ENCODE results near the gene PRKD1. TPM values are rescaled to one million over a fixed set of nuclear protein-coding genes. Genes with fewer than 3 reads are reported as not detected.

Gene PRKD1
- total RNA-seq, 1 donor, result 0.54 TPM

DNA sequence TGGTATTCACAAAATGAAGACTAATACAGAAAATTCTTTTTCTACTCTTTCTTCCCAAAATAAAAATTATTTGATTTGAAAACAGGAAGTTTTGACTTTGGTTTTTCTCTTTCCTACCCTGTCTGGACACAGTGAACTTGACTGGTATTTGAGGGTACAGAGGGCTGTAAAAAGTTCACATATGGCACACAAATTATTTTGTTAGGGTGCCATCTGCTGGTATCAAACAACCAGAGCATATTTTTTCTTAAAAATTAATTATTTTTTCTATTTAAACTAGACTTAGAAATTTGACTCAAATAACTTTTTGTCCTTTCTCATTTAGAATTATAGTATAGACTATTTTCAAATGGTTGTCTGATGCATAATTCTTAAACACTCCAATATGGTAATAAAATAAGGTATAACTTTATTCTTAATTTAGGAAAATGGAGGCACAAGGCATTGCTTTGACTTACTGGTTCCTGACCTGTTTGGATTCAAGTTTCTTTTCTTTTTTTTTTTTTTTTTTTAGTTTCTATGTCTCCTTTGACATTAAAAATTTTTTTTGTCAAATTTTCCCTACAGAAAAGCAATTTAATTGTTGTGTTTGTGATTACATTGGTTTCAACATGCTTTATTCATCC is 390.6 kb downstream of the PRKD1 start:
- DNase-seq (ENCODE audit: low read depth in 2 of 3, low spot score in 2 of 3), result peak in 1 of 3 donors; percentile 11

GRCh38 chr14:29529418-29529817 is 398.2 kb downstream of the PRKD1 start:
- peak in 1 of 3 donors; percentile 25 for DNase-seq (ENCODE audit: low read depth in 2 of 3, low spot score in 2 of 3)

DNA sequence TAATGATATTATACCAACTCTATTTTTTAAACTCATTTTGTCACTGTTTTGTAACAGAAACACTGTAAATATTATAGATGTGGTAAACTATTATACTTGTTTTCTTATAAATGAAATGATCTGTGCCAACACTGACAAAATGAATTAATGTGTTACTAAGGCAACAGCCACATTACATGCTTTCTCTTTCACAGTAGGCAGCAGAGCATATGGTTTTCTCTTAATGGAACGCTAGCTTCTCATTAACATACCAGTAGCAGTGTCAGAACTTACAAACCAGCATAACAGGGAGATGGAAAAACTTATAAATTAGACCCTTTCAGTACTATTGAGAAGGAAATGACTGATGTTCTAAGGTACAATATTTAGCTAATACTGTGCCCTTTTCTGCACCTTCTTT is 398.8 kb downstream of the PRKD1 start:
- DNase-seq (ENCODE audit: low read depth in 2 of 3, low spot score in 2 of 3), result no peak

- no peak for DNase-seq (ENCODE audit: low read depth in 2 of 3, low spot score in 2 of 3)
Measured at GRCh38 chr14:29527286-29527685, 400.4 kb downstream of the PRKD1 start.

Small RNA genes within 50 kb of the gene (small RNA-seq; reads per million reads assigned to genes)
- not detected for gene RNU6-1234P
